Renal cortex interstitium (tissue), 11 donors: ENCODE results near the gene POU2AF2. TPM values are rescaled to one million over a fixed set of nuclear protein-coding genes. Genes with fewer than 3 reads are reported as not detected.
"Not testable (repeated sequence)": the region's sequence is repeated elsewhere in the genome, so short reads cannot be mapped to it uniquely, and the experiment has no call there.

Source experiments
- DNase-seq, 11 donors: peaks; one replicate each; pipeline ENCODE4 v3.0.0-alpha.2; 2013; ENCODE audit warnings: low read depth in 9 of 11, low spot score in 4 of 11; ENCODE audit errors: extremely low read depth in 1 of 11
- polyA plus RNA-seq, 3 donors: library from polyadenylated mRNA; unstranded; fragments of 120-200 nt; gene quantifications; one replicate each; pipeline ENCODE4 v1.2.1, GENCODE V29; 2013; ENCODE audit not compliant: insufficient read length in 3 of 3

The POU2AF2 gene
- polyA plus RNA-seq, 3 donors: not detected

DNA sequence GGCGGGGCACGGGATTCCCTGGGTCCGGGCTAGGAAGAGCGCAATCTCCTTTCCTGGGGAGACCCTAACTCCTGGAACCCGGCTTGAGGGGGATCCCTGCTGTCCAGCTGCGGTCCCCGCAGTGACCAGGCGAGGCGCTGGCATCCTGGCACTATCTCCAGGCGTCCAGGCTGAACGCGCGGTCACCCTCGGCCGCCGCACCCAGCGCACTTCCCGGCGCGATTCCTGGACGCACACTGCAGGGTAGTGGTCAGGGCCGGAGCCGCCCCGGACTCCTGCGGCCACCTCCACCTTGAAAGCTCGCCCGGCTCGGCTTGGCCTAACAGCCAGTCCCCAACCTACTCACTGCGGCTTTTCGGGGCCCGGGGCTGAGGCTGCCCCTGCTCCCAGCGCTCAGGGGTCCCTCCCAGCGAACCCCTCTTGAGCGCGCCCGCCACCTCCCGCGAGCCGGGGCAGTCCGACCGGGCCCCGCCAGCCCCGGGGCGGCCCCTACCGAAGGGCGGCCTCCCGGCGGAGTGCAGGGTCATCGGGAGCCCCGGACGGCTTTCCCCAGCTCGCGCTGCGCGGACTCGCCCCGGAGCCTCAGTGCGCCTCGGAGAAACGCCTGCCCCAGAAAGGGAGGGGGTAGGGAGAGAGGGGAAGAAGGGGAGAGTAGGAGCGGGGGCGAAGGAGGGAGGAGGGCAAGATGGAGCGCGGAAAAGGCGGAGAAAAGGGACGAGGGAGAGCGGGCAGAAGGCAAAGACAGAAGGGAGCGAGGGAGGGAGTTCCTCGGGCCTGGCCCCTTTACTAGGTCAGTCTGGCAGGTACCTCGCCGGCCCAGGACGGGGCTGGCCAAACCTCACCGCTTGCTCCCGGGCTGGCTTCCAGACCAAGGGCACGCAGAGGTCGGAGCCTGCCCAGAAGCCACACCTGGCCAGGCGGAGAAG lies 53.8 kb downstream of the POU2AF2 start:
- DNase-seq: peak in 9 of 11 donors; percentile 41 to 61 (median 54)

- no peak for DNase-seq
Observed at GRCh38 chr11:111300569-111300968, 55.0 kb downstream of the POU2AF2 start.

- no peak for DNase-seq
Observed at GRCh38 chr11:111301004-111301841, 55.7 kb downstream of the POU2AF2 start.

- no peak for DNase-seq
Observed at GRCh38 chr11:111301842-111302118, 56.3 kb downstream of the POU2AF2 start.

DNA sequence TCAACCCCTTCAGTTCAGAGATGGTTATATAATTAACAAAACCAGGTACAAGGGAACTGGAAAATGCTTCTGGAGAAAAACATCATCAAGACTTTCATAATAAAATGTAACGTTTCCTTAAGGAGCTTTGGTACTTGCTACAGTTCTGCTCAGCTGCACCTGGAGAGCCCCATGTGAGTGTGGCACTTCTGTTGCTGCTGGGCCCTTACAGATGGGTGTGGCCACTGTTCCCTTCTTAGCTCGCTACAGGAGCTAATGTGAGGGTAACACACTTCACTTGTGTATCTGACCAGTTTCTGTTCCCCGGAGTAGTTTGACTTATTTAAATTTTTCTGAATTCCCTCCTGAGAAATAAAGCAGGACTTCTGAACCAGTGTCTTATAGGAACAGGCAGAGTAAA lies 56.8 kb downstream of the POU2AF2 start:
- DNase-seq: no peak

DNA sequence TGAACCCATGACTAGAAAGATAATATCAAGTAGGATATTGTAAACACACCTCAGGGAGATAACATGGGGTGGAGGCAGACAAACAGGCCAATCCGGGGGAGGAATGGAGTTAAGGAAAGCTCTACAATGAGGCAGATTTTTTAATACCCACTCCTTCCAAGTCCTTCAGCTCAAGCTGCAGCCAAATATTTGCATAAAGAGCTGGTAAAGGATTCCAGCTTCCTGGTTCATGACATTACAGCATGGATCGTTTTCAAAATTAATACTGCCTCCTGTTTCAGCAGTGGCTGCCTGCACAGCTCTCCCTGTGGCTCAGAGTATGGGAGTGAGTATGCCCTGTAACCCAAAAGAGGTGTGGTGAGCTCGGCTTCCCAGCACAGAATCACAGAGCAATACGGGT lies 57.9 kb downstream of the POU2AF2 start:
- DNase-seq: no peak

- DNase-seq: no peak
Observed at GRCh38 chr11:111305162-111305802, 59.8 kb downstream of the POU2AF2 start.

- DNase-seq: no peak
Observed at GRCh38 chr11:111305876-111306275, 60.4 kb downstream of the POU2AF2 start.

DNA sequence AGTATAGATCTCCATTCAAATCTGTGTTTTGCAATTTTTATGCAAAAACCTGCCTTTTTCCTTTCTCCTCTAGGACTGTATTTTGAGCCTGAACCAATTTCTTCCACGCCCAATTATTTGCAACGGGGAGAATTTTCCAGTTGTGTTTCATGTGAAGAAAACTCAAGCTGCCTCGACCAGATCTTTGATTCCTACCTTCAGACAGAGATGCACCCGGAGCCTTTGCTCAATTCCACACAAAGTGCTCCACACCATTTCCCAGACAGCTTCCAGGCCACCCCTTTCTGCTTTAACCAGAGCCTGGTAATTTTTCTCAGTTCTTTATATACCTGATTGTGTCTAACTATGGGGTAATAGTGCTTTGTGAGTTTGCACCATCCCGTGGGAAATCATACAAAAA lies 60.8 kb downstream of the POU2AF2 start:
- DNase-seq: no peak

DNA sequence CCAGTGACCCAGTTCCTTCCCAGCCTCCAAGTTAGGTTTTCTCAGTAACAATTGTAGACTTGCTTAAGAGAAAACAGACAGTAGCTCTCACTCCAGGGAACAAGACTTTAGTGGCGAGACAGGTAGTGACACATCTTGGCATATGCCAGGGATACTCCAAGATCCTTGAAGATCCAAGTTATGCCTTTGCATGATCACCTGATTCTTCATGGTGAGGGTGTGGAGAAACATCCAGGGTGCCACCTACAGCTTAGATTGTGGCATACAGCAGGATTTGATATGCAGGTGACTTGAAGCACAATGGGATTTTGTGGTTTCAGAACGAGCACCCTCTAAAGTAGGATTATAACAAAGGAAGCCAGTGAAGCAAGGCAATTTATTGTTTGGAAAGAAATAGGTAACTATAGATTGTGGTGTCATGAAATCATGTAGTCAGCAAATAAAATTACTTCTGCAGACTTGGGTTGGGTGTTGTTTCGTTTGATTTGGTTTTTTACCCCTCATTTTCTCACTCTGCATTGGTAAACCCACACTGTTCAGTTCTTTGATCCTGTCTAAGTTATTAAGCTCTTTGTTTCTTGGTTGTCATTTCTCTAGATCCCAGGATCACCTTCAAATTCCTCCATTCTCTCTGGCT lies 62.1 kb downstream of the POU2AF2 start:
- DNase-seq: no peak

DNA sequence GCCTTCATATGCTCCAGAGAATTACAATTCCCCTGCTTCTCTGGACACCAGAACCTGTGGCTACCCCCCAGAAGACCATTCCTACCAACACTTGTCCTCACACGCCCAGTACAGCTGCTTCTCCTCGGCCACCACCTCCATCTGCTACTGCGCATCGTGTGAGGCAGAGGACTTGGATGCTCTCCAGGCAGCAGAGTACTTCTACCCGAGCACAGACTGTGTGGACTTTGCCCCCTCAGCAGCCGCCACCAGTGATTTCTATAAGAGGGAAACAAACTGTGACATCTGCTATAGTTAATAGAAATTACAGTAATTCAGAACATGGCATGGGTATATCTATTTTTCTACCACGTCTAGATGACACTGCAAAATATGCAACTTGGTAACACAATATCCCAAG lies 62.6 kb downstream of the POU2AF2 start:
- DNase-seq: no peak

DNA sequence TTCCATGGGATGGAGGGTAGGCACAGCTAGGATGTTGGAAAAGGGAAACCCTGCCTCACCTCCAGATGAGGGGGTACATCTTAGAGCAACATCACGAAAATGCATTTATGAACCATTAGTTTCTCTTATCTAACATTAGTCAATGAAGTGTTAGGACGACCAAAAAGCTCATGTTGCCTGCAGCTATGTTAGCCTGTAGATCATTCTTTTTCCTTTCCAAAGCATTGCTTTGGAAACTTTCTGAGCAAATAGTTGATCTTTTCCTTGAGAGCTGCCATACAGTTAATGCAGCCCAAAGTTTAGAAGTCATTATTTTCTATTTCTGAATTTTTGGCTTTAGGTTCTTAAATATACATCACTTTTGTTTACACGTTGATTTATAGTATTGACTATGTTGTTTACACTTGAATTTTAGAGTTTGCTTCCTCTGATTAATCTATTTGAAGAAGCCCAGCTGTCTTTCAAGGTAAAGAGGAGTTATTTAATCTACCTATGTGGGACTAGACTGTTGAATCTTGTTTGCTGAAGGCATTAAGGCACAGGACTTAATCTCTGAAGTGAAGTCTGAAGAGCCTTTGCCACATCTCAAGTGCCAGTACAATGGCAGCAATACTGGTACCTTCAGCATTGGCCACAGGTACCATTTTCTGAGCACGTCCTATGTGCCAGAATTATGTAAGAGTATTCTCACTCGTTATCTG lies 63.8 kb downstream of the POU2AF2 start:
- no peak for DNase-seq

GRCh38 chr11:111310088-111310487 lies 64.6 kb downstream of the POU2AF2 start:
- DNase-seq: no peak

GRCh38 chr11:111310723-111311122 lies 65.2 kb downstream of the POU2AF2 start:
- no peak for DNase-seq

GRCh38 chr11:111312076-111312475 lies 66.6 kb downstream of the POU2AF2 start:
- no peak for DNase-seq

- DNase-seq: no peak
Observed at GRCh38 chr11:111319296-111319695, 73.8 kb downstream of the POU2AF2 start.

DNA sequence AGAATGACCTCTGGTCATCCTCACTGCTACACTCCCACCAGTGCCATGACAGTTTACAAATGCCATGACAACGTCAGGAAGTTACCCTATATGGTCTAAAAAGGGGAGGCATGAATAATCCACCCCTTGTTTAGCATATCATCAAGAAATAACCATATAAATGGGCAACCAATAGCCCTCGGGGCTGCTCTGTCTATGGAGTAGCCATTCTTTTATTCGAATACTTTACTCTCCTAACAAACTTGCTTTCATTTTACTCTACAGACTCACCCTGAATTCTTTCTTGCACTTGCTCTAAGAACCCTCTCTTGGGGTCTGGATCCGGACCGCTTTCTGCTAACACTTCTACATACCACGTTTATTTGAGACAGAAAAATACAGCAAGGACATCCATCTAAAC lies 74.7 kb downstream of the POU2AF2 start:
- DNase-seq: not testable (repeated sequence)

DNA sequence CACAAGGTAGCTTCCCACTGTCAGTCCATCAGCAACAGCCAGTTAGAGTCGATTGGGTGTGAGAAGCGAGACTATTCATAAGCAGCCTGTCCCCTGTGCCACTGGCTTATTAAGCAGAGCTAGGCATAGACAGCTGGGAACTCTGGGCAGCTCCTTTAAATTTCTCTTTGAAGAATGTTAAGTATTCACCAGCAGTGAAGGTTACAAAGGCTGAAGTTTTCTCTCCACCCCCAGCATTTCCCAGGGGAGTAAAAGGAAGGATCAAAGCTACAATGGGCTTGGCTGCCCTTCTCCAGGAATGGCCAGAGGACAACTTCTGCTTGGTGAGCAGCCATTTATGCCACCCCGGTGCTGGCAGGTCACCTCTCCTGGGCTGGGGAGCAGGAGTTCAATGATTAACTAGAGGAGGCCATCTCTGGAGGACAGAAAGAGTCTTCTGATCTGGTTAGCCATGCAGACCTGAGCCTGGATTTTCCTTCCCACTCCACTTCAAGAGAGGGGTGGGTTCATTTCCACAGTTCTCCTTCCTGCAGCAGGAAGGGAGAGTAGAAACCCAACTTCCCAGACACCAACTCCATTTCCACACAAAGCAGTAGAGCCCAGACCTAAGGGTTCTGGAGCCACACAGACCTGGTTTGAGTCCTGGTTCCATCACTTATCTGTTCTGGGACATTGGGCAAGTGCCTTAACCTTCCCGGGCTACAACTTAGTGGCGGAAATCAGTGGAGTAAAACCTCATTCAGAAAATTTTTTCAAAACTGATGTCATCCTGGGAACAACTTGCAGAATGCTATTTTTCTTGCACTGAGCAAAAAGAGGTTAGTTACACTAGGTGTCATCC lies 75.4 kb downstream of the POU2AF2 start:
- no peak for DNase-seq
